Activated CD4-positive, alpha-beta T cell treated with anti-CD3 and anti-CD28 coated beads, Interleukin-2, amount 50 U/mL, for 48 hours (primary cell): ENCODE results near the gene PTK7.
A peak's percentile ranks its signal among the peaks of the same experiment; 100 is the strongest.
"Not testable (repeated sequence)": the region's sequence is repeated elsewhere in the genome, so short reads cannot be mapped to it uniquely, and the experiment has no call there.

Experiments
- DNase-seq, 2 experiments: peaks; one replicate each; pipeline ENCODE4 v3.0.0-alpha.2; 2020

PTK7 gene

GRCh38 chr6:43075670-43076463, at the start of gene PTK7:
Gene PTK7, plus strand, starts transcription at chr6:43076314. Its CDS starts 175 bp downstream, at chr6:43076489.
- DNase-seq, result peak; percentile 28 to 39

DNA sequence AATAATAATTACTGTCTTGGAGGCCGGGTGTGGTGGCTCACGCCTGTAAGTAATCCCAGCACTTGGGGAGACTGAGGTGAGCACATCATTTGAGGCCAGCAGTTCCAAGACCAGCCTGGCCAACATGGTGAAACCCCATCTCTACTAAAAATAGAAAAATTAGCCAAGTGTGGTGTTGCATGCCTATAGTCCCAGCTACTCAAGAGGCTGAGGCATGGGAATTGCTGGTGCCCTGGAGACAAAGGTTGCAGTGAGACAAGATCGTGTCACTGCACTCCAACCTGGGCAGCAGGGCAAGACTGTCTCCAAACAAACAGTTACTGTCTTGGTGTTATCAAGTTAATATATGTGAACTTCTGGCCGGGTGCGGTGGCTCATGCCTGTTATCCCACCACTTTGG, 49.7 kb upstream of the PTK7 start:
- no peak for DNase-seq

- no peak for DNase-seq
Measured at GRCh38 chr6:43029120-43029519, 47.0 kb upstream of the PTK7 start.

DNA sequence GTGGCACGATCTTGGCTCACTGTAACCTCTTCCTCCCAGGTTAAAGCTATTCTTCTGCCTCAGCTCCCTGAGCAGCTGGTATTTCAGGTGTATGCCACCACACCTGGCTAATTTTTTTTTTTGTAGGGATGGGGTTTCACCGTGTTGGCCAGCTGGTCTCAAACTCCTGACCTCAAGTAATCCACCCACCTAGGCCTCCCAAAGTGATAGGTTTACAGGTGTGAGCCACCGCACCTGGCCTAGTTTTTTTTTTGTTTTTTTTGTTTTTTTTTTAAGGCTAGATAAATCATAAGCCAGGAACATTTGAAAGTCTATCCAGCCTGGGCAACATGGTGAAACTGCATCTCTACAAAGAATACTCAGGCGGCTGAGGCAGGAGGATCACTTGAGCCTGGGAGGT, 43.8 kb upstream of the PTK7 start:
- no peak for DNase-seq

GRCh38 chr6:43033496-43034189, 42.5 kb upstream of the PTK7 start:
- DNase-seq, result no peak

DNA sequence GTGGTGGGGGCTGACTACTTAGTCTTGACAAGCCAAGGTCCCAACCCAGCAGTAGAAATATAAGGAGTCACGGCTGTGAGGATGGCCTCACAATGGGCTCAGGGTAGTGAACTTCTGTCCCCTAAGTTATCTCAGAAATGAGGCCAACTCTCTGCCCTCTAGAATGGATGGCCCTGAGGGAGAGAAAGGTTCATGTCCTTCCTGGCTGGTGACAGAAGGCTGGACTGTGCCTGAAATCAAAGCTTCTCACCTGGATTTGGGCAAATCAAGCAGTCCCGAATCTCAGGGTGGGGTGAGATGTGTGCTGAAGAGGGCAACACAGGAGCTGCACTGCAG, 42.0 kb upstream of the PTK7 start:
- no peak for DNase-seq

GRCh38 chr6:43035495-43036194, 40.5 kb upstream of the PTK7 start:
- DNase-seq, result no peak

GRCh38 chr6:43036712-43037111, 39.4 kb upstream of the PTK7 start:
- no peak for DNase-seq

GRCh38 chr6:43037197-43037596, 38.9 kb upstream of the PTK7 start:
- no peak for DNase-seq

- no peak for DNase-seq
Measured at GRCh38 chr6:43037706-43038105, 38.4 kb upstream of the PTK7 start.

DNA sequence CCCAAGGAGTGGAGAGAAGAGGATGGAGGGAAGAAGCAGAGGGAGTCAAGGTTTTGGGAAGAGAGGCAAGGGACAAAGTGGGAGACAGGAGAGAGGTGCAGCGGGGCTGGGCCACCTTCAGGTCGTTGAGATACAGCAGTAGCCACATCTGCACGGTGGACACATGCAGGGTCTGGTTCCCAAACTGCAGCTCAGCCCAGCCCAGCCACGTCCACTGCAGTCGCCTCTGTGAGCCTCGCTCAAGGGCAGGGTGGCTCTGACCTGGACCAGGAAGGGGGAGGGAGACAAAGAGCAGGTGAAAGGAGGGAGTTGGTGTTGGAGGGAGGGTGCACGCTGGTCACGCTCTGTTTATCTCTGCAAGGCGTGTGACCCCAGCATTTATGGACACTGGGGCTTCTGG, 37.4 kb upstream of the PTK7 start:
- no peak for DNase-seq

DNA sequence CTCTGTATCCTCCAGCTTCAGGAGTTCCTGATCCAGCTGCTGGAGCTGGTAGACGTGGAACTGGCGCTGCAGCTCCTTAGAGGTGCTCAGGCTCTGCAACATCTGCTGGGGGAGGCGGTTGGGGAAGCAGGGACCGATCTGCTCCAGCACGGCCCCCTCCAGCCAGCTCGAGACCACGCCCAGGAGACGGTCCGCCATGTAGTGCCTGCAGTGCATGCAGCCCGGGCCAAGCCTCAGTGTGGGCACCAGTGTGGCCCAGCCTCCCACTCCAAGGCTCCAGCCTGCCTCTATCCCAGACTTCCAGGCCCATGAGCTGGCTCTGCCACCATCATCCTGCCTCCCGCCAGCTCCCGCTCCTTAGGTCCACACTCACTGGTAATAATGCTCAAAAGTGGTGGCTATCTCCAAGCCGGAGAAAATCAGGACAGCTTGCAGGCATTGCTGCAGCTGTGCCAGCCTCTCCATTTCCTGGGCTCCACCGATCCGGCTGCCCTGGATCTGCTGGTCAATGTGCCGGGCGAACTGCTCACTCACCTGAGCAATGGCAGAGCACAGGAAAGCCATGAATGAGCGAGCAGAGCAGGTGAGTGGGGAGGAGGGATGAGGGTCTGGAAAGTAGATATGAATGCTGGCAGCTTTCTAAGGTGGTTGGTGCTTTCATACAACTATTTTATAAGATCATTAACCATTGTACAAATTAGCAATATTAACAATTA, 35.4 kb upstream of the PTK7 start:
- DNase-seq, result no peak

- not testable (repeated sequence) for DNase-seq
Measured at GRCh38 chr6:43041475-43041874, 34.6 kb upstream of the PTK7 start.

DNA sequence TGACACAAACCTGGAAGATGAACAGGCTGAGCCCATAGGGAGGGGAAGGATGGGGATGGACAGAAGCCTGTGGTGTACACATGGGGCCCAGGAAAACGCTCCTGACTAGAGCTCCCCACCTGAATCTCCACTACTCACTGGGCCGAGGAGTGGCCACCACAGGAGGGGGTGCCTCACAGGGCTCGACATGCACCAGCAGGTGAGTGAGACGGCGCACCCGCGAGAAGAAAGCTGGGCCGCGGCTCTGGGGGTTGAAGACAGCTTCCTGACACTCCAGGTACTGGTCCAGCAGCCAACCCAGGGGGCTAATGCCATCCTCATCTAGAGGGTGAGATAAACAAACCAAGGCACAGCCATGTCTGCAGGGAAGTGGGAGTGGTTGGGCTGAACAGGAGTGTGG, 32.8 kb upstream of the PTK7 start:
- no peak for DNase-seq

DNA sequence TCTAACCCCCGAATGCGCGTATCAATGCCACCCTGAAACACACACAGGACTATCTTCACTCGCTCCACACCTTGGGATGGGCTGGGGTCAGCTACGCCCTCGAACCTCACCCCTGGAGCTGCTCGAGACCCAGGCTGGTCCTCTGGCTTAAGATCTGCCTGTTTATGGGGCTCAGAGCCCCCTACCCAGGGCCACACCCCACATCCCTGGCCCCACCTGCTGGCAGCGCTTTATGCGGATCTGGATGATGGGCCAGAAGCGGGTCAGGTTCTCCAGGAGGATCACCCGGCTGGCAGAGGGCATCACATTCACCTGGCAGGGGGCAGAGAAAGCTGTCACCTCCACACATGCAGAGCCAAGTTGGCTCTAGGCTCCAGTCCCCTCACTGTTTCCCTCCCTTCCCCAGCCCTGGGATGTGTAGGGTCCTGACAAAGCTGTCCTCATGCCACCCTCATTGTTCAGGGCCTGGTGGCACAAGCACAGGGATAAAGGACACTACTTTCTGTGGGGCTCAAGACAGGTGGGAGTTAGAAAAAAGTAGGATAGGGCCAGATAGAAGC, 30.7 kb upstream of the PTK7 start:
- no peak for DNase-seq

DNA sequence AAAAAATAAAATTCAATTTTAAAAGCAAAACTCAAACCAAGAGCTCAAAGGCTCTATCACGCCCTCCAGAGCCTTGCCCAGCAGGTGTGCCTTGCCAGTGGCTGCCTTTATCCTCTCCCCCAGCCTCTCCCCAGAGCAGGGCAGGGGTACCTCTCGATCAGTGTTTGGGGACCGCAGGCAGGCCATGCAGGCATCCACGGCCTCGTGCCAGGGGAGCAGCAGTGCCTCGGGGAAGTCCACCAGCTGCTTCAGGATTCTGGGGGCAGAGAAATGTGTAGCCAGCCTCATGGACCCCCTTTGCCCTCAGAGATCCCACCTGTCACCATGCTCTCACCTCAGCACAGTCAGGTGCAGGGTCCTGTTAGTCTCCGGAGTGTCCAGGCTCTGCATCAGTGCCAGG, 28.1 kb upstream of the PTK7 start:
- no peak for DNase-seq

GRCh38 chr6:43050981-43051380, 25.1 kb upstream of the PTK7 start:
- DNase-seq, result no peak

- DNase-seq, result no peak
Measured at GRCh38 chr6:43052225-43052841, 23.8 kb upstream of the PTK7 start.

DNA sequence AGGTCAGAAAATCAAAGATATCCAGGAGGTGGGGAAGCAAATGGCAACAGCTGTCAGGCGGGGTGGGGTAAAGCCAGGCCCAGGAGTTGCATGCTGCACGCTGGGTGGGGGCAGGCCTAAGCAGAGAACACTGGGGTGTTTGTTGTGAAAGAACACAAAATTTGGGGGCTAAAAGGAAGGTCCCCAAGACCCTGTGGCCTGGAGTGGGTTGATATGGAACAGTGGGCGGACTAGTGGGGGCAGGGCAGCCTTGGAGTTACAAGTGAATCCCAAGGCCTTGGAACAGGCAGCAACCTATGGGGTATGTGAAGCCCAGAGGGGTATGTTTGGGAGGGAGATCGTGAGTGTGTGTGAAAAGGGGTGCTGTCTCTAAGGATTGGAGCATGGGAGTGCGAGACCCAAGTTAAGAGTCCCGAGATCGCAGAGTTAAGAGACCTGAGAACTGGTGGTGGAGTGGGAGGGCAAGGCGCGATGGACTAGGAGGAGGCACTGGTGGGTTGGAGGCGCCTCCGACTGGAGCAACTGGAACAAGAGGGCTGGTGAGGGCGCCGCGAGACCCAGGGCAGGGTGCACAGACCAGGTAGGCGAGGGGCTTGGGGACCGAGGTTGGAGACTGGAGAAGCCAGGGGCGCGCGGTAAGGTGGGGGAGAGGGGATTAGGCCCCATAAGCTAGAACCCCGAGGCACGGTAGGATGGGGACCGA, 23.1 kb upstream of the PTK7 start:
- DNase-seq, result peak in 1 of 2 experiments; percentile 41

GRCh38 chr6:43053545-43054205, 22.4 kb upstream of the PTK7 start, which contains the start of gene CUL7:
Gene CUL7, minus strand, starts transcription at chr6:43053851. Its CDS starts 1,063 bp downstream, at chr6:43052788.
- DNase-seq, result peak; percentile 90 to 94
